ENCODE data around the gene SLC41A2.

The SLC41A2 gene

DNA sequence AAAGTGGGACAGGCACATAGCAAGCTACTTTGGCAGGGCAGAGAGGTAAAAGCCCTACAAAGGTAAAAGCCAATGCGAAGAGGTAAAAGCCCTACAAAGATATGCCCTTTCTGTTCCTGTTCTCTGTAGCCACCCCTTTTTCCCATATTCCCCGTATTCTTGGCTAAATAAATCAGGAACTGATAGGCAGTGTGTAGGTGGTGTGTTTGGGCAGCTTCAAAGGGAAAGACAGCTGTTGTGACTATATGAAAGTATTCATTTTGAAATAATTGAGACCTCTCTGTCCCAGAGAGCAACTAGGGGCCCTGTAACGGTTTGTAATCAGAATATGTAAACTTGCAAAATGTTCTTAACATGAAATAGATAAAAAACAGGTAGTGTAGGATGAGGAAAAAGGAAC is 11.3 kb upstream of the SLC41A2 start:
- H4K20me1 ChIP-seq (ENCODE audit: control insufficient read depth, insufficient read depth, low read depth, low read length), result no peaks in the 10 kb centered on the region
- no peaks in the 10 kb centered on the region for H3K27me3 ChIP-seq (ENCODE audit: control insufficient read depth, low read length)
- no peak overlapping the region for H3K4me2 ChIP-seq (ENCODE audit: low read length)
- peaks cover 10% of the 10 kb centered on the region; the same call in 1 of the 2 replicates for H3F3A ChIP-seq (ENCODE audit: control insufficient read depth, insufficient read depth)
- H3K27ac ChIP-seq (ENCODE audit: low read depth, low read length), result no peak overlapping the region
- no peaks in the 10 kb centered on the region for H3K36me3 ChIP-seq (ENCODE audit: control insufficient read depth, low read length)
- TF ChIP-seq EZH2phosphoT487 (IDR thresholded peaks at IDR 0.05; ENCODE audit: borderline replicate concordance, low read length) (no peak), CTCF (IDR thresholded peaks at IDR 0.05; ENCODE audit: low read depth, low read length, poor library complexity, severe bottlenecking) (no peak)
- no peak overlapping the region for H3K4me3 ChIP-seq (ENCODE audit: low read length)
- no peaks in the 10 kb centered on the region for H3K79me2 ChIP-seq (ENCODE audit: control insufficient read depth, low read length)
- no peaks in the 10 kb centered on the region for H3K9me2 ChIP-seq (replicated peaks; ENCODE audit: control insufficient read depth, low read length)
- H3K4me1 ChIP-seq (ENCODE audit: control insufficient read depth, low read length), result peaks cover 21% of the 10 kb centered on the region
- no peaks in the 10 kb centered on the region for H3K9me3 ChIP-seq (ENCODE audit: control insufficient read depth, insufficient read depth, low read length)

DNA sequence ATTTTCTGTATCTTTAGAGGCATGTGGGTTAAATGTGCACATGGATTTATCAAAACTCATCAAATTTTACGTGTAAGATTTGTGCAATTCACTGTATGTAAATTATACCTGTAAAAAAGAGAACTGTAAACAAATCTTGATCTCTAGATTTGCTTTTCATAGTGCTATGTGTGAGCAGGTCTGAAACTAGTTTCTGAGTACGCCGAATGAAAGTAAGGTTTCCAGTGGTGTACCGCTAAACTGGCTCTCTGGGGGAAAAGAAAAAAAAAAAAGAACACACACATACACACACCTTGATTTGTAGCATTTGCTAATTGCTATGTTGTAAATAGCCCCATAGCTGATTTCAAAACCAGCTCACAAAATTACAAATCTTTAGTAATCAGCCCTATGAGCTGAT is 8.6 kb upstream of the SLC41A2 start:
- Histone ChIP-seq H3K4me3 (ENCODE audit: low read length) (no peak overlapping the region), H3K9me3 (ENCODE audit: control insufficient read depth, insufficient read depth, low read length) (no peaks in the 10 kb centered on the region), H4K20me1 (ENCODE audit: control insufficient read depth, insufficient read depth, low read depth, low read length) (no peaks in the 10 kb centered on the region), H3K4me1 (ENCODE audit: control insufficient read depth, low read length) (peaks cover 18% of the 10 kb centered on the region), H3K9me2 (replicated peaks; ENCODE audit: control insufficient read depth, low read length) (no peaks in the 10 kb centered on the region), H3K27ac (ENCODE audit: low read depth, low read length) (no peak overlapping the region), H3F3A (ENCODE audit: control insufficient read depth, insufficient read depth) (no peaks in the 10 kb centered on the region), H3K79me2 (ENCODE audit: control insufficient read depth, low read length) (no peaks in the 10 kb centered on the region), H3K36me3 (ENCODE audit: control insufficient read depth, low read length) (no peaks in the 10 kb centered on the region), H3K27me3 (ENCODE audit: control insufficient read depth, low read length) (no peaks in the 10 kb centered on the region), H3K4me2 (ENCODE audit: low read length) (peak overlapping the region; percentile 6; the same call in 1 of the 2 replicates)
- TF ChIP-seq CTCF (IDR thresholded peaks at IDR 0.05; ENCODE audit: low read depth, low read length, poor library complexity, severe bottlenecking), result no peak
- TF ChIP-seq EZH2phosphoT487 (IDR thresholded peaks at IDR 0.05; ENCODE audit: borderline replicate concordance, low read length), result no peak

- no peaks in the 10 kb centered on the region for H3K79me2 ChIP-seq (ENCODE audit: control insufficient read depth, low read length)
- no peak overlapping the region for H3K27ac ChIP-seq (ENCODE audit: low read depth, low read length)
- no peak overlapping the region for H3K4me3 ChIP-seq (ENCODE audit: low read length)
- H4K20me1 ChIP-seq (ENCODE audit: control insufficient read depth, insufficient read depth, low read depth, low read length), result no peaks in the 10 kb centered on the region
- peaks cover 20% of the 10 kb centered on the region for H3K4me1 ChIP-seq (ENCODE audit: control insufficient read depth, low read length)
- no peaks in the 10 kb centered on the region for H3K9me3 ChIP-seq (ENCODE audit: control insufficient read depth, insufficient read depth, low read length)
- no peak for TF ChIP-seq CTCF (IDR thresholded peaks at IDR 0.05; ENCODE audit: low read depth, low read length, poor library complexity, severe bottlenecking)
- no peak for TF ChIP-seq EZH2phosphoT487 (IDR thresholded peaks at IDR 0.05; ENCODE audit: borderline replicate concordance, low read length)
- no peaks in the 10 kb centered on the region for H3K36me3 ChIP-seq (ENCODE audit: control insufficient read depth, low read length)
- no peaks in the 10 kb centered on the region for H3K9me2 ChIP-seq (replicated peaks; ENCODE audit: control insufficient read depth, low read length)
- peaks cover 2% of the 10 kb centered on the region; the same call in 1 of the 2 replicates for H3K27me3 ChIP-seq (ENCODE audit: control insufficient read depth, low read length)
- no peaks in the 10 kb centered on the region for H3F3A ChIP-seq (ENCODE audit: control insufficient read depth, insufficient read depth)
- H3K4me2 ChIP-seq (ENCODE audit: low read length), result no peak overlapping the region
Measured at GRCh38 chr12:104964856-104965205, 6.7 kb upstream of the SLC41A2 start.
